Measurements from ENCODE around the gene HEATR5B.
A peak's percentile ranks its signal among the peaks of the same experiment; 100 is the strongest.
"Not testable (repeated sequence)": the region's sequence is repeated elsewhere in the genome, so short reads cannot be mapped to it uniquely, and the experiment has no call there.

The HEATR5B gene

GRCh38 chr2:36976065-36976464 is 108.1 kb downstream of the HEATR5B start:
- no peak for DNase-seq

- DNase-seq: no peak
These were observed 108.9 kb downstream of the HEATR5B start for GRCh38 chr2:36975306-36975705.

GRCh38 chr2:36973320-36973719 is 110.9 kb downstream of the HEATR5B start:
- no peak for DNase-seq

GRCh38 chr2:36971990-36972389 is 112.2 kb downstream of the HEATR5B start:
- DNase-seq: no peak

GRCh38 chr2:36967236-36967876 is 116.8 kb downstream of the HEATR5B start:
- no peak for DNase-seq

- DNase-seq: peak; percentile 95
These were observed 117.6 kb downstream of the HEATR5B start, which contains the start of gene STRN for GRCh38 chr2:36966370-36967235. Gene STRN, minus strand, starts transcription at chr2:36966536. Its CDS starts 73 bp downstream, at chr2:36966463.

GRCh38 chr2:36965751-36966369 is 118.3 kb downstream of the HEATR5B start:
- no peak for DNase-seq

GRCh38 chr2:36965206-36965605 is 119.0 kb downstream of the HEATR5B start:
- no peak for DNase-seq

- no peak for DNase-seq
These were observed 119.6 kb downstream of the HEATR5B start for GRCh38 chr2:36964496-36965058.

GRCh38 chr2:36963734-36964133 is 120.4 kb downstream of the HEATR5B start:
- DNase-seq: no peak

GRCh38 chr2:36963106-36963505 is 121.1 kb downstream of the HEATR5B start:
- no peak for DNase-seq

GRCh38 chr2:36960773-36961172 is 123.4 kb downstream of the HEATR5B start:
- DNase-seq: no peak

- DNase-seq: no peak
These were observed 124.0 kb downstream of the HEATR5B start for GRCh38 chr2:36960005-36960675.

GRCh38 chr2:36954977-36955607 is 129.1 kb downstream of the HEATR5B start:
- DNase-seq: no peak

- no peak for DNase-seq
These were observed 131.4 kb downstream of the HEATR5B start for GRCh38 chr2:36952748-36953197.

GRCh38 chr2:36951574-36951973 is 132.6 kb downstream of the HEATR5B start:
- DNase-seq: no peak

GRCh38 chr2:36951027-36951518 is 133.1 kb downstream of the HEATR5B start:
- DNase-seq: no peak

- DNase-seq: no peak
These were observed 134.3 kb downstream of the HEATR5B start for GRCh38 chr2:36949845-36950244.

GRCh38 chr2:36945240-36945639 is 138.9 kb downstream of the HEATR5B start:
- not testable (repeated sequence) for DNase-seq

- DNase-seq: no peak
These were observed 142.3 kb downstream of the HEATR5B start for GRCh38 chr2:36941867-36942266.

GRCh38 chr2:36936526-36936925 is 147.6 kb downstream of the HEATR5B start:
- DNase-seq: not testable (repeated sequence)

- DNase-seq: not testable (repeated sequence)
These were observed 152.5 kb downstream of the HEATR5B start for GRCh38 chr2:36931688-36932087.

Data from kidney glomerular epithelial cell (primary cell).